Epithelial cell of esophagus (primary cell): ENCODE results near the gene GNG13.
A peak's percentile ranks its signal among the peaks of the same experiment; 100 is the strongest.

ENCODE experiments used
- DNase-seq: peaks from one replicate; pipeline ENCODE4 v3.0.0; 2010; ENCODE audit warnings: low read depth
- H3K4me3 ChIP-seq: 2 replicates; pipeline ENCODE4 v1.5.1; 2011; ENCODE audit warnings: mild to moderate bottlenecking, low read length, control low read depth
- CTCF ChIP-seq: IDR thresholded peaks from 2 replicates; pipeline ENCODE4 v1.5.1; 2011; ENCODE audit warnings: low read depth, mild to moderate bottlenecking, low read length, control low read depth, inconsistent platforms; ENCODE audit not compliant: insufficient read depth; ENCODE audit errors: missing control alignments

GNG13 gene

GRCh38 chr16:792221-792995 lies 8.1 kb downstream of the GNG13 start:
- no peak for DNase-seq
- no peak for TF ChIP-seq CTCF
- no peak overlapping the region for H3K4me3 ChIP-seq

GRCh38 chr16:791131-791530 lies 9.4 kb downstream of the GNG13 start:
- TF ChIP-seq CTCF: no peak
- no peak overlapping the region for H3K4me3 ChIP-seq
- DNase-seq: no peak

- no peak for TF ChIP-seq CTCF
- DNase-seq: no peak
- no peak overlapping the region for H3K4me3 ChIP-seq
Observed at GRCh38 chr16:790086-790485, 10.4 kb downstream of the GNG13 start.

GRCh38 chr16:789191-789850 lies 11.2 kb downstream of the GNG13 start:
- DNase-seq: no peak
- no peak for TF ChIP-seq CTCF
- H3K4me3 ChIP-seq: peak overlapping the region; percentile 71

GRCh38 chr16:788399-789126 lies 12.0 kb downstream of the GNG13 start, which contains the start of gene CHTF18:
Gene CHTF18 (plus strand): TSS chr16:788620. CDS start chr16:788685, 65 bp downstream.
- peak; percentile 95 for DNase-seq
- TF ChIP-seq CTCF: no peak

GRCh38 chr16:787978-788398 lies 12.5 kb downstream of the GNG13 start, which contains the start of gene RPUSD1:
Gene RPUSD1 (minus strand): TSS chr16:788381. CDS start chr16:787737, 644 bp downstream.
- DNase-seq: no peak
- peak within 1 kb of the TSS; percentile 90 for H3K4me3 ChIP-seq
- no peak for TF ChIP-seq CTCF

More at GRCh38 chr16:788399-789126, 12.0 kb downstream of the GNG13 start, which contains the start of gene CHTF18:
- H3K4me3 ChIP-seq: peak within 1 kb of the TSS; percentile 90
